GM21526 (cell line): ENCODE results near the gene GOLT1B.
A peak's percentile ranks its signal among the peaks of the same experiment; 100 is the strongest.
"Not testable (repeated sequence)": the region's sequence is repeated elsewhere in the genome, so short reads cannot be mapped to it uniquely, and the experiment has no call there.

Experiments
- ATAC-seq: cut with Tn5 transposase; IDR thresholded peaks from one replicate; pipeline ENCODE4 v1.9.1; 2021; ENCODE audit warnings: moderate library complexity; ENCODE audit not compliant: unreplicated experiment, low FRiP score

Gene GOLT1B, protein sequence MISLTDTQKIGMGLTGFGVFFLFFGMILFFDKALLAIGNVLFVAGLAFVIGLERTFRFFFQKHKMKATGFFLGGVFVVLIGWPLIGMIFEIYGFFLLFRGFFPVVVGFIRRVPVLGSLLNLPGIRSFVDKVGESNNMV

DNA sequence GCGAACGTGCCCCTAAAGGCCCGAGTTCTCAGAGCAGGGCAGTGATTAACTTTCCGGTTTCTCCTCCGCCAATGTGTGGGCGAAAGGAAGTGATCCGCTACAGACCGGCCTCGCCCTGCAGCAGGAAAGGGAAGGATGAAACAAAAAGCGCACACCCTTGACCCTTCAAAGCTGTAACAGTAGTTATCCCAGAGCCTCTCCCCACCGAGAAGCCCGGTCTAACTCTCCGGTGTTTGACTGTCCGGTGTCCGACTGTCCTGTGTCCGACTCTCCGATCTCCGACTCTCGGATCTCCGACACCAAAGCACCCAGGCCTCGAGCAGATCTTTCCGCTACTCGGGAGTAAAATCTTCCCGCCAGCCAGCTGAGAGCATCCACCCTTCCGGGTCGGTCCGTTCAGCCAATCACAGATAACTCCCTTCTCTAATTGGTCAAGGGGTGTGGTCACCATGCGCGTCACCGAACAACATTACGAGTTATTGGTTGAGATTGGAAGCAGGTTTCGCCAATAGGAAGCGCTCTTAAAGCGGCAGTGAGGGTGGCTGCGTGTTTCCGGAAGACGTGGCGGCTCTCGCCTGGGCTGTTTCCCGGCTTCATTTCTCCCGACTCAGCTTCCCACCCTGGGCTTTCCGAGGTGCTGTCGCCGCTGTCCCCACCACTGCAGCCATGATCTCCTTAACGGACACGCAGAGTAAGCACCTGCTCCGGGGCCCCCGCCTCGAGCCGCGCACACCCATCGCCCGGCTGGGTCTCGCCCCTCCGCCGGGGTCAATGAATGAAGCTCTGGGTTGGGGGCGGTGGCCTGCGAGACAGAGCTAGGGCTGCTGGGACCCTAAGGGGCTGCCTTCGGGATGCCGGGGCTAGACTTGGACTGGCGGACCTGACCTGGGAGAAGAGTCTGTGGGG is at the start of gene GOLT1B, which contains the start of gene RECQL:
Gene GOLT1B (plus strand): TSS at position 532 of the 906 bp plus-strand sequence. CDS start 135 bp downstream, at position 667.
Gene RECQL (minus strand): TSS at position 378 of the 906 bp plus-strand sequence. CDS start 2,065 bp downstream, outside the sequence.
- peak; percentile 98 for ATAC-seq

DNA sequence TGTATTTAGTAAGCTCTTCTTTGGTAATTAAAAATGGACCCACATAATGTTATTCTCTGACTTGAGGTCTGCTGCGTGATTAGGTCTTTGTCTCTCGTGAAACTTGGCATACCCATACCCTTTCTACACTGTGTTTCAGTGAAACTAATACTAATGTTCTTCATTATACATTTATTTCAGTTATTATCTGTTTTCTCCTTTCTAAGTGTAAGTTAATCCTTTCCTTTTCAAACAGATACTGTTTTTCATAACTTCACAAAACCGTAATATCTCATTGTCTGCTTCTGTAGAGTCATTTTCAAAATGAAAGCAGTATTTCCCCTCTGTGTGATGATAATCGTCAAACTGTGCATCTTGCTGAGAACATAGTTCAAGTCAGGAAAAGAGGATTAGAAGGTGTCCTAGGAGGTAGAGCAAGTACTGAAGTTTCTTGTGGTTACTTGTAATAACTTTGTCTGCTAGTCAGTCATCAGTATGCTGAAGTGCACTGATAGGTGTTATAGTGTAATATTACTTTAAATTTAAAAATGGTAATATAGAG is 48.2 kb upstream of the GOLT1B start:
- peak; percentile 83 for ATAC-seq

DNA sequence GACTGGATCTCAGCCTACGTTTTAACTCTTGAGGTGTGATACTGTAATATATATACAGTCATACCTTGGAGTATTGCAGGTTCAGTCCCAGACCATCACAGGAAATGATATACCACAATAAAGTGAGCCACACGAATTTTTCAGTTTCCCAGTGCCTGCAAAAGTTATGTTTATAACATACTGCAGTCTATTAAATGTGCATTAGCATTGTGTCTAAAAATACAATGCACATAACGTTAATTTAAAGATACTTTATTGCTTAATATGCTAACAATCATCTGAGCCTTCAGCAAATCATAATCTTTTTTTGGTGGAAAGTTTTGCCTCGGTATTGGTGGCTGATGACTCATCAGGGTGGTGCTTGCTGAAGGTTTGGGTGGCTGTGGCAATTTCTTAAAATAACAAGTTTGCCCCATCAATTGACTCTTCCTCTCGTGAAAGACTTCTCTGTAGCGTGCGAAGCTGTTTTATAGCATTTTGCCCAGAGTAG is 45.3 kb upstream of the GOLT1B start:
- ATAC-seq, result no peak

DNA sequence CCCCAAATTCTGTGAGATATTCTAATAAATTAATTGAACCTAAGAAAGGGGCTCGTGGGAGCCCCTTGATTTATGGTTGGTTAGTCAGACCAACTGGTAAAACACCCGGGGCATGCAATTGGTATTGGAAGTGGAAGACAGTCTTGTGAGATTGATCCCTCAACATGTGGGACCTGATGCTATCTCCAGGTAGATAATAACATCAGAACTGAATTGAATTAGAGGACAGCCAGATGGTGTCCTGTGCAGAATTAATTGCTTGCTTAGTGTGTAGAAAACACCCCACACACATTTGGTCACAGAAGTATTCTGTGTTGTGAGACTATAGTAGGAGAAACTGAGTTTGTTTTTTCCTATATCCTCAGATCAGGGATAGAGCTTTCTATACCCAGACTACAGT is 42.1 kb upstream of the GOLT1B start:
- ATAC-seq, result no peak

DNA sequence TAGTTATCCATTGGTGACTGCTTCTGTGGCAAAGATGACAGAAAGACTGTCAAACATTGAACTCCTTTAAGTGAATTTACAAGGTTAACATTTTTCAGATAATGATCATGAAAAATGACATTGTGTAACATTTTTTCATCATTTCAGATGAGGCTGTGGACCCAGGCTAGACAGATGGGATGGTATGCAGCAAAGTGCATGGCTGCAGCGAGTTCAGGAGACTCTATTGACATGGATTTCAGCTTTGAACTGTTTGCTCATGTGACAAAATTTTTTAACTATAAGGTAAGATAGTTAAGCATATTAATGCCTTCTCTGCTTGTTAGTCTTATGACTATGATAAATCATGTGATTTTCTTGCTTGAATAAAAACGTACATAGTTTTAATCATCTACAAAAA is 34.3 kb upstream of the GOLT1B start:
- not testable (repeated sequence) for ATAC-seq

DNA sequence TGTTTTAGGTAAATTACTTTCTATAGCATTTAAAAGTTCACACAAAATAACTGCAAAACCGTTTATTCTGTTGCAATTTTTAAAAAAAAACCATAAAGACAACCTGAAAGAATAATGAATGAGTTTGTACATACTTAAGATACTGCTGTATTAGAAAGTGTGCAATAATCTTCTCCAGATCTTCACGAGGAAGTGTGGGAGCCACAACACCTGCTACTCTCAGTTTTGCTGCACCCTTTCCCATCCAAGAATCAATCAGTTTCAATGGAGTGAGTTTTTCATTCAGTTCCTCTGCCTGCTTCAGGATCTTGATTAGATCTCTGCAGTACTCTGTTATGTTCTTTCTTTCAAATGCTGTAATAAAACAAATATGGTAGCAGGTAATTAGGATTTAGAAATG is 30.3 kb upstream of the GOLT1B start:
- no peak for ATAC-seq

DNA sequence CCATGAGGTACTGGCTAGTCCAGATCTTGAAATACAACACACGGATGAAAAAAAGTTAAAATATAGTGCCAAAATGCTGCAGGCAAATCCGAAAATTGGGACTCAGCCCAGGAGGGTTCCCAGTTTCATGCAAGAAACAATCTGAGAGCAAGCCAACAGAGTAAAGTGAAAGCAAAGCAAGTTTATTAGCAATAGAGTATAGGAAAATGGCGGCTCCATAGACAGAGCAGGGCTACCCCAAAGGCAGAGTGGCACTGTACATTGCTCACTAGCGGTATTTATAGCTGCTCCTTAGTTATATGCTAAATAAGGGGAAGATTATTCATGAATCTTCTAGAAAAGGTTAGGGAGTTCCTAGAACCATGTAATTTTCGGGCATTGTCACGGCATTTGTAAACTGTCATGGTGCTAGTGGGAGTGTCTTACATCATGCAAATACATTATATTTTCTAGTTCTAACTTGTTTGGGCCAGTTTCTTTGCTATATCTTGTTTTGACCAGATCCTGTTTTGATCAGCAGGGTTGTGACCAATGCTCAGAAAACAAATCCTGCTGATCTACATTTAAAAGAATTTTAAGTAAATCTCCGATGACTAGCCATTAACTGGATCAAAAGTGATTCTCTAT is 29.3 kb upstream of the GOLT1B start:
- ATAC-seq, result no peak

DNA sequence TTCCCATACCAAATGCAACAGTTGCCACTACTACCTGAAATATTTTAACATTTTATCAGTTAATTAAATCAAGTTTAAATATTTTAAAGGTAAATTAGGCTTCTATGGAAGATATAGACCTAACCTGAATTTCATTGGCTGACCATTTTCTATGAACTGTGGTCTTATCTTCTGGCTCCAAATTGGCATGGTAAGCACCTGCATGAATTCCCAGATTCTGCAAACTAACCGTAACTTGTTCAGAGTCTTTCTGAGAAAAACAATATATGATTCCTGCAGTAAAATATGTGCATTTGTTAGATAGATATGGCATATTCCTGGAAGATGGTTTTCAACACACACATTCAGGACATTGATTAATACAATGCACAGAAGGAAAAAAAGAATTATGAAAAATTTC is 26.0 kb upstream of the GOLT1B start:
- ATAC-seq, result no peak

DNA sequence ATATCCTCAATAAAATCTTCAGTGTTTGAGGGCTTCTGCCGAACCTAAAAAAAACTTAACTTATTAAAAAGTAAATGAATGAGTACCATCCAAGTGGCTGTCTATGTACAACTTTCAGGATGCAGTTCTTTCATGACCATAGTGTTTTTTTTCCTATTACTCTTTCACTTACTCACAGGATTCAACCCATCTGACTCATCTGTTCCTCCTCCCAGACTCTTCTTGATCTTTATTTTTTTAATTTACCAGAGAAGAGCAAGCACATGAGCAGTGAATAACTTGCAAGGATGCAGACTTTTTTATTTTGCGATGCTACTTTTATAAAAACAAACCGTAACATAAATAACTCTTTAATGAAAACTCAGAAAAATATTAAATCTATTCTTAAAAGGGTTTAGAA is 24.6 kb upstream of the GOLT1B start:
- no peak for ATAC-seq

DNA sequence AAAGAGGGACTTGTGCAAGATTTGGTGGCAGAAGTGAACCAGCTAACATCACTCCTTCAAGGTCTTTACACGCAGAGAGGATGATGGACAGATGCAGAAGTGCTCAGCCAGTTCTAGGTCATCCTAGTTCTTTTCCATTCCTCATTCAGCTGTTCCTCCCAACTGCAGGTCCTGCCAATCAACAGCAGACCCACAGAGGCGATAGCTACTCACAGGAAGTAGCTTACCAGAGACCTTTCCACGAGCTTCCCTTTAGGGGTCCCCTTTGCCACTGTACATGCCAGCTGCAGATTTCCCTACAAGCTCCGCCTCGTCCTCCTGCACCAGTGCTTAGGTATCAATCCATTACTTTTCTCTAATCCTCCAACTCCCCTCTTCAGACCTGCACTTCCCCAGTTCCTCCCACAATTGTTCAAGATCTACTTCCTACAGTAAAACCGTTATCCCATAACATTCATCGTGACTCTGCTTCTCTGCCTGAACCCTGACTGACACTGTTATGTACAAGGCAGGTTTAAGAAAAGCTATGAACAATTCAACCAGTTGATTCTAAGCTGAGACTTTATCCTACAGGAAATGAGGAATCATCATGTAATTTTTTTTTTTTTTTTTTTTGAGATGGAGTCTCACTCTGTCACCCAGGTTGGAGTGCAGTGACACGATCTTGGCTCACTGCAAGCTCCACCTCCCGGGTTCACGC is 22.7 kb upstream of the GOLT1B start:
- ATAC-seq, result no peak

DNA sequence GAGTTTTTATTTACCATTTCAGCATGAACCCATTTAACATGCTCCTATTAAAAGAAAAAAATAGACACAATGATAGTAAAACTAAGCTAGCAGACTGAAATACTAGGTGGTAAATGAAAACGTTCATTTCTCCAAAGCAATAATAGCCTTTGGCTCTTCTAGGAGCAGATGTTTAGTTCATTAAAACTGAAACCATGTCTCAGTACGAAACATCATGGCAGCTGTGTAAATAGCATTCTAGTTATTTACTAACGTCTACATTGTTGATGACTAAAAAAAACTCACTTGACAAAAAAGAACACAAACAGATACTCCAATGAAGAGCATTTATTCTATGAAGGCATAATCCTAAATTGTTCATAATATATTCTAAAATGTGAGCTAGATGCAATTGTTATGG is 18.1 kb upstream of the GOLT1B start:
- ATAC-seq, result no peak

DNA sequence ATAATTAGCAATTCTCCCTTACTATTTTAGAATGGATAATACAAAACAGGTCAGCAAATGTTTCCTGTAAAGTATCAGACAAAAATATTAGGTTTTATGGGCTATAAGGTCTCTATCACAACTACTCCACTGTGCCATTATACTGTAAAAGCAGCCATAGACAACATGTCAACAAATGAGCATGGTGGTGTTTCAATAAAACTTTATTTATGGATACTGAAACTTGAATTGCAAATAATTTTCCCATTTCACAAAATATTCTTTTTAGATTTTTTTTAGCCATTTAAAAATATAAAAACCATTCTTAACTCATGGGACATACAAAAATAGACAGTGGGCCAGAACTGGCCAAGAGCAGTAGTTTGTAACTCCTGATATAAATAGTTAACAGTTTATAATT is 15.6 kb upstream of the GOLT1B start:
- ATAC-seq, result no peak

DNA sequence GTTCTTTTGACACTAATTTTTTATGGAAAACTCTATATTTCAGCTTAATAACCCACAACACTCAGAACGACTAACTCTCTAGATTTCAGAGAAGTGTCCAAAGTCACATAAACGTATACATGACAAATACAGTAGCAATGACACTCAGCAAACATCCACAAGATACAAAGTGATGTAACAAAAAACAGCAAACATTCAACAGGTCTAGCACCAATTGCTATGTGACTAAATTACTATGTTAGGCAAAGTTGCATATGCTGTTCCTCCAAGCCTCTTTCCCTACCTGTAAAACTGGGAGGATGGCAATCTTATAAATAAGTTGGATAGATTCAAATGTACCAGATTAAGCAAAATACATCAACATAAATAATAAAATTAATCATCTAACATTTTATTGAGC is 1.8 kb upstream of the GOLT1B start:
- ATAC-seq, result no peak

DNA sequence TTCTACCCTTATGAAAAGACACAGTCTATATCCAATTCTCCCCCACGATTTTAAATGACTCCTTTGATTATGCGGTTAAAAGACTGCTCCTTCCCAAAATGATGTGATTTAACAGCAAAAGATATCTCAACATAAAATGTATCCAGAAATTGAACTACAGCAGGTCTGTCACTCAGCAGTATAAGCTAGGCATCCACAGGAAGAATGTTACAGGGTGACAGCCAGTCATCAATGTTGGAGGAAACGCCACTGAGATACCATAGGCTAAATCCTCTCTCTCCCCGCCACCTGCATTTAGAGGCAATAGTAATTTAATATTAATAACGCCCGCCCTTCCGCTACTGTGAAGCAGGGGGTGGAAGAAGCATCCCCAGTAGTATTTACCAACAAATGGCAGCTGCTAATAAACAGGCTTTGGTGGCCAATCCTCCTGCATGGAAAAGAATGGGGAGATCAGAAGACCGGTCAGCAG is 767 bp upstream of the GOLT1B start:
- no peak for ATAC-seq

DNA sequence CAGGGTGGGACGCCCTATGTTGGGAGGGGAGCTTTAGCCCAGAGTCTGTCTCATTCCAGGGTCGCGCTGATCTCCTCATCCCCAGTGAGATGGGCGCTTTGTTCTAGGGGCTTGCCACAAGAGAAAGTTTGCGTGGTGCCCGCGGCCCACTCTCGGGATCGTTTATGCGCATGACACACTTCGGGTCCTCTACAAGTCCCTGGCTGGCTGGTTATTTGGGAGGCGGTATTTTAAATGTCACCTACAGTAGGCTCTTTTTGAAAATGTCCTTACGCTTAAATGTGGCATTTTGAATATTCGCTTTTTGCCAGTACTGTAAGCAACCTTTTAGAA is 541 bp downstream of the GOLT1B start:
- peak; percentile 4 for ATAC-seq

DNA sequence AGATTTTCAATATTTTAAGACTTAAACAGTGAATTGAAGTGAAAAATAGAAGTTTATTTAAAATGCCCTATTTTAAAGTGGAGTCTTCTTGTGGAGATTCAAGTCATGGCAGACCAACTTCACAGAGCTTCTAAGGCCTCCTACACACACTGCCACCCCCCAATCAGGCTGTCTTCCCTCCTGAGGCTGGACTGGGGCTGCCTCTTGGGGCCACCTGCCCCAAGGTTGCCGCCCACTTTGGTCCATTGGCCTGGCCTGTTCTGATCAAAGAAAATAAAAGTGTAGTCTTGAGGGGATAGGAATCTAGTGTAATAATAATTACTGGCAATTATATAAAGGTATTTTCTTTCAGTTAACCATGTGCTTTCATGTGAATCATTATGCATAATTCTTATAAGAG is 1.3 kb downstream of the GOLT1B start:
- ATAC-seq, result no peak

DNA sequence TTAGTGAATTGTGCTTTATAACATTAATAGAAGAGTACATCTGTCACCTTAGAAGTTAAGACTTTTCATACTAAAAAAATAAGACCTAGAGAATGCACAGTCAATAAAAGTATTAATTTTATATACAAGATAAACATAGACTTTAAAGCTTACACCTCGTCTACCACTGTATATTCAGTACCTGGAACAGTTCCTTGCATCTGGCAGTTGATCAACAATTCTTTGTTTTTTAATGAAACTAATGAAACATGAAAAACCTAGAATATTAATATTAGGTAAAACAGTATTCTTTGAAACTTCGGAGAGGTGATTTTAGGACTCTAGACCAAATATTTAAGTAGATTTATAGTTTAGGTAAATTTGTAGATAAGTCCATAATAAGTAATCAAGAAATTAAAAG is 4.3 kb downstream of the GOLT1B start:
- no peak for ATAC-seq

DNA sequence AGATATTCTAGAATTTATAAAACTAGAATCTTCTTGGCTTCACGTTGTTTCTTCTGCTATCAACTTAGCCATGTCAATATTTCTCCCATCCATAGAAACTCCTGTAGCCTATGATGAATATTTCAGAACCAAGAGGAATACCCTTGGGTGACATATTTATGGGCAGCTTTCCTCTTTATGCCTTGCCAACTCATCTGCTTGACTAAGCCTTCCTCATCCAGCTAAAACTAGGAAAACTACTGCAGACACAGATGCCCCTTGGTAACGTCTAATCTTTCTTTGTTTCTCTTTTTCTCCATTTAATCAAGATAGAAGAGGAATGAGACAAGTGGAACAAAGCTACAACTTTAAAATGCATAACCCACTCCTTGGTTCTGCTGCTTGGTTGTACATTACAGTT is 6.3 kb downstream of the GOLT1B start:
- ATAC-seq, result no peak

DNA sequence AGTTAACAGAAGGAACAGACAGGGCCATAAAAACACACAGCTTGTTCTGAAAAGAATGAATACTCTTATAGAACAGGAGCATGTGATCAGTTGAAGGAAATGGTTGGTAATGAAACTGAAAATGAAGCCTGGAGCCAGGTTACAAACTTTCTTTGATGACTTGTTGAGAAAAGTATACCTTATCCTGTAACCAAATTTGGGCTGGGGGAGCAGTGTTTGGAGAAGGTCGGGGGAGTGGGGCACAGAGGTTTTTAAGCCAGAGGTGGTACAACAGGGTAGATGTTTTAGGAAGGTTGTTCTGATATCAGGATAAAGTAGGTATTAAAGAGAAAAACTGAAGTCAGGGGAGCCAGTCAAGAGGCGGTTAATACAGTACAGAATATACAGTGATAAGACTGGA is 8.2 kb downstream of the GOLT1B start:
- peak; percentile 93 for ATAC-seq

DNA sequence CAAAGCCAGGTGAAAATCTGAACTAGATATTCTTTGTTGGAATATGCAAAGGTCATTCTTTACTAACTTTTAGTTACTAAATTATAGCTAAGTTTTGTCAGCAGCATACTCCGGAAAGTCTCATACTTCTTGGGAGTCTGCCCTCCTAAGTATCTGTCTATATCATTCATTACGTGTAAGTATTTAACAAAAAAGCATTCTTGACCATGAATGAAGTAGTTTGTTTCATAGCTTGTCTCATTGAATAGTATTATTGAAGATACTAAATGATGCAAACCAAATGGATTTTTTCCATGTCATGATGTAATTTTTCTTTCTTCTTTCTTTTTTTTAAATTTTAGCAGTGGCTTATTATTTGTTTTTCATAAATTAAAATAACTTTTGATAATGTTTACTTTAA is 14.7 kb downstream of the GOLT1B start:
- ATAC-seq, result no peak

DNA sequence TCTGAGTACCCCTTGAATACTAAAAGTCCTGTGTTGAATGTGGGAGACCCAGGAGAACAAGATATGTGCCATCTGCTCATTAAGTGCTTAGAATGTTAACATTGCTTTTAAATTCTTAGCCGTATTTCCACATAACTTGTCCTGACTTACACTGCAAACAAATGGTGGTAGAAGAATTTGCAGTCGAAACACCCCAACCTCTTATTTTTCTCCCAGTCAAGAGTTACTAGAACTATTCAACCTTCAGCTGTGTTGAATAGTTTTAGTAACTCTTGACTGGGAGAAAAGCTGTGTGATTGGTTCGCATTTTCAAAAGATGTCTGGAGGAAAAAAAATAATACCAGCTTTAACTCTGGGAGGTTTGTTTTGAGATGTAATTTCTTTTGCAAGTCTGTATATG is 16.9 kb downstream of the GOLT1B start:
- ATAC-seq, result no peak
